ENCODE measurements around the gene TMEM184B.

DNA sequence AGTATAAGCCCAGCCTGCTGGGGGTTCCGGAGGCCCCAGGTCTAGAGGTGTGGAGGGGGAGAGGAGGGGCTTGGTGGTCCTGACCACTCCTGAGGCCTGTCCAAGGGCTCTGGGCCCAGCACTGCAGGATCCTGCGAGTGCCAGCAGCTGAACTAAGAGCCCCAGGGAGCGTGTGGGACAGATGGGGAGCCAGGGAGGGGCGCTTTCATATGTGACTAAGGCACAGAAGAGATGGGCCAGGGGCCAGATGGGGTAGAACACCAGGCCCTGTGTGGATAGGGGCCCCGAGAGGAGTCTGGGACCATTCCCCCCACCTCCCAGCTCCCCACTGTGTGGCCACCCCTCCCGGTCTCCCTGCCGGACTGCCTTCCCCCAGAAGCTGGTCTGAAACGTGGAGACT lies 52.6 kb downstream of the TMEM184B start:
- no peak for TF ChIP-seq SUZ12 (IDR thresholded peaks at IDR 0.05; ENCODE audit: extremely low read depth, insufficient read depth, insufficient read length)
- no peak for TF ChIP-seq YY1 (IDR thresholded peaks at IDR 0.05; ENCODE audit: insufficient read depth, insufficient read length)
- TF ChIP-seq ZNF274 (IDR thresholded peaks at IDR 0.05; ENCODE audit: low read depth, low read length) = no peak

All from NT2/D1 (cell line).